Esophagus muscularis mucosa (tissue), 4 donors: ENCODE results near the gene ZCCHC13. TPM values are rescaled to one million over a fixed set of nuclear protein-coding genes. Genes with fewer than 3 reads are reported as not detected.

Source experiments
- DNase-seq: peaks from one replicate; pipeline ENCODE4 v3.0.0-alpha.2; 2017; ENCODE audit errors: extremely low spot score
- H3K27ac ChIP-seq, 4 donors: fragments of 200-600 bp; sonication (generic); replicated peaks in 1 of 4; 1 replicate in 3 of 4; 2 replicates in 1 of 4; pipeline ENCODE4 v1.5.1; 2016 to 2019; ENCODE audit warnings: mild to moderate bottlenecking in 1 of 4
- H3K27me3 ChIP-seq, 4 donors: fragments of 200-600 bp; sonication (generic); one replicate each; pipeline versions ENCODE4 v1.5.1 to v1.6.0; 2016 to 2019
- H3K36me3 ChIP-seq, 4 donors: fragments of 200-600 bp; sonication (generic); one replicate each; pipeline ENCODE4 v1.5.1; 2016 to 2019
- H3K4me1 ChIP-seq, 4 donors: fragments of 200-600 bp; sonication (generic); one replicate each; pipeline ENCODE4 v1.5.1; 2016 to 2019
- H3K4me3 ChIP-seq, 4 donors: fragments of 200-600 bp; sonication (generic); 1 replicate in 2 of 4; 2 replicates in 2 of 4; pipeline ENCODE4 v1.5.1; 2016 to 2019; ENCODE audit warnings: mild to moderate bottlenecking in 4 of 4, moderate library complexity in 1 of 4
- H3K9me3 ChIP-seq, 4 donors: fragments of 200-600 bp; sonication (generic); 1 replicate in 3 of 4; 2 replicates in 1 of 4; pipeline ENCODE4 v1.5.1; 2016 to 2019
- CTCF ChIP-seq, 3 experiments: fragments of 200-600 bp in 2 of 3; fragments of 450-650 bp in 1 of 3; sonication (generic) in 2 of 3; IDR thresholded peaks; one replicate each; pipeline ENCODE4 v1.5.1; 2017 to 2019; ENCODE audit warnings: antibody characterized with exemption in 3 of 3, mild to moderate bottlenecking in 2 of 3, moderate library complexity in 1 of 3
- EP300 ChIP-seq: sonication (generic); formaldehyde crosslinking; IDR thresholded peaks from one replicate; pipeline ENCODE4 v1.6.1; 2017; ENCODE audit warnings: antibody characterized with exemption
- POLR2A ChIP-seq: fragments of 450-650 bp; IDR thresholded peaks from one replicate; pipeline ENCODE4 v1.6.1; 2017; ENCODE audit warnings: antibody characterized with exemption, moderate library complexity, mild to moderate bottlenecking, low read depth
- POLR2AphosphoS5 ChIP-seq, 2 donors: sonication (generic); formaldehyde crosslinking; IDR thresholded peaks; one replicate each; pipeline ENCODE4 v1.6.1; 2017; ENCODE audit warnings: antibody characterized with exemption in 2 of 2
- WGBS: methylation state at CpG from one replicate; pipeline ENCODE4 v1.1.5; 2018; 5-methylcytosine and 5-hydroxymethylcytosine counted together
- intact Hi-C: fragments of 100-400 bp; cut with DNase I; formaldehyde crosslinking; loops from one replicate; pipeline ENCODE4 v1.15.1; 2023
- total RNA-seq, 4 donors: library from RNA; depleted of rRNA; stranded (reverse); fragments of >200 nt; gene quantifications; one replicate each; pipeline versions ENCODE4 v1.1.0 to v1.2.1, GENCODE V29; 2016

ZCCHC13 gene
- total RNA-seq, 4 donors from 2014 or later: not detected

- no peak for DNase-seq
- H3K4me3 ChIP-seq: no peak overlapping the region
- no peaks in the 10 kb centered on the region for H3K9me3 ChIP-seq
- intact Hi-C loops: no loop called here
- H3K4me1 ChIP-seq: no peaks in the 10 kb centered on the region
- no peaks in the 10 kb centered on the region for H3K27me3 ChIP-seq
- peaks cover 0 to 56% (median 19%) of the 10 kb centered on the region in 4 donors for H3K36me3 ChIP-seq
- TF ChIP-seq POLR2AphosphoS5 (IDR thresholded peaks at IDR 0.05): no peak
- no peak for TF ChIP-seq EP300
- TF ChIP-seq CTCF (IDR thresholded peaks at IDR 0.05): no peak
- no peak for TF ChIP-seq POLR2A
- no peak overlapping the region for H3K27ac ChIP-seq
- WGBS: 78% methylated on average over 2 of the region's 2 CpGs
Observed at GRCh38 chrX:74272230-74272629, 31.8 kb upstream of the ZCCHC13 start.

GRCh38 chrX:74274516-74274915, 29.5 kb upstream of the ZCCHC13 start:
- Histone ChIP-seq H3K4me1 (no peaks in the 10 kb centered on the region), H3K27me3 (no peaks in the 10 kb centered on the region), H3K36me3 (peaks cover 5 to 69% (median 34%) of the 10 kb centered on the region in 4 donors), H3K27ac (no peak overlapping the region), H3K4me3 (no peak overlapping the region), H3K9me3 (no peaks in the 10 kb centered on the region)
- DNase-seq: no peak
- TF ChIP-seq POLR2A (no peak), EP300 (no peak), POLR2AphosphoS5 (IDR thresholded peaks at IDR 0.05) (no peak), CTCF (IDR thresholded peaks at IDR 0.05) (no peak)
- intact Hi-C loops: no loop called here
- 67% methylated on average over 5 of the region's 5 CpGs for WGBS

GRCh38 chrX:74277320-74277719, 26.7 kb upstream of the ZCCHC13 start:
- Histone ChIP-seq H3K9me3 (no peaks in the 10 kb centered on the region), H3K27me3 (no peaks in the 10 kb centered on the region), H3K4me1 (peaks cover 0 to 3% (median under 1%) of the 10 kb centered on the region in 4 donors), H3K4me3 (no peak overlapping the region), H3K36me3 (peaks cover 12 to 85% (median 54%) of the 10 kb centered on the region in 4 donors), H3K27ac (no peak overlapping the region)
- DNase-seq: no peak
- TF ChIP-seq EP300 (no peak), CTCF (IDR thresholded peaks at IDR 0.05) (no peak), POLR2A (no peak), POLR2AphosphoS5 (IDR thresholded peaks at IDR 0.05) (no peak)
- WGBS: 90% methylated on average over 3 of the region's 3 CpGs
- intact Hi-C loops: no loop called here

GRCh38 chrX:74277846-74278245, 26.1 kb upstream of the ZCCHC13 start:
- peaks cover 12 to 85% (median 54%) of the 10 kb centered on the region in 4 donors for H3K36me3 ChIP-seq
- no peaks in the 10 kb centered on the region for H3K27me3 ChIP-seq
- H3K9me3 ChIP-seq: no peaks in the 10 kb centered on the region
- DNase-seq: no peak
- peaks cover 0 to 8% (median 6%) of the 10 kb centered on the region in 4 donors for H3K4me1 ChIP-seq
- no peak overlapping the region for H3K27ac ChIP-seq
- WGBS: 95% methylated on average over 1 of the region's 1 CpG
- H3K4me3 ChIP-seq: no peak overlapping the region
- TF ChIP-seq CTCF (IDR thresholded peaks at IDR 0.05) (no peak), POLR2AphosphoS5 (IDR thresholded peaks at IDR 0.05) (no peak), EP300 (no peak), POLR2A (no peak)
- intact Hi-C loops: no loop called here

- H3K4me1 ChIP-seq: peaks cover 8 to 32% (median 30%) of the 10 kb centered on the region in 4 donors
- 56% methylated on average over 2 of the region's 3 CpGs for WGBS
- H3K27me3 ChIP-seq: no peaks in the 10 kb centered on the region
- DNase-seq: no peak
- intact Hi-C loops: no loop called here
- H3K4me3 ChIP-seq: no peak overlapping the region
- H3K9me3 ChIP-seq: no peaks in the 10 kb centered on the region
- H3K27ac ChIP-seq: no peak overlapping the region
- H3K36me3 ChIP-seq: peaks cover 12 to 60% (median 43%) of the 10 kb centered on the region in 4 donors
- TF ChIP-seq CTCF (IDR thresholded peaks at IDR 0.05): no peak
- no peak for TF ChIP-seq EP300
- no peak for TF ChIP-seq POLR2AphosphoS5 (IDR thresholded peaks at IDR 0.05)
- no peak for TF ChIP-seq POLR2A
Observed at GRCh38 chrX:74280759-74281158, 23.2 kb upstream of the ZCCHC13 start.
